H54 (cell line): Measurements from ENCODE around the gene PARD6B.
"Not testable (repeated sequence)": the region's sequence is repeated elsewhere in the genome, so short reads cannot be mapped to it uniquely, and the experiment has no call there.

Source experiments
- DNase-seq: peaks from one replicate; pipeline ENCODE4 v3.0.0; 2011; ENCODE audit warnings: low spot score, mixed read lengths; ENCODE audit not compliant: insufficient read length
- FAIRE-seq: peaks from 3 replicates; lab custom pipeline; 2011; peaks lifted over from hg19 to GRCh38; lab: Jason Lieb, UNC
- POLR2A ChIP-seq: IDR thresholded peaks from 2 replicates; pipeline ENCODE4 v1.6.1; 2011; ENCODE audit warnings: low read depth, mild to moderate bottlenecking, low read length

The PARD6B gene

GRCh38 chr20:50711113-50711825 lies 20.1 kb upstream of the PARD6B start:
- TF ChIP-seq POLR2A = no peak
- DNase-seq (no peak), FAIRE-seq (no peak)

GRCh38 chr20:50712771-50713656 lies 18.4 kb upstream of the PARD6B start:
- FAIRE-seq = no peak
- no peak for TF ChIP-seq POLR2A
- DNase-seq = no peak

GRCh38 chr20:50713657-50714101 lies 17.7 kb upstream of the PARD6B start:
- no peak for DNase-seq
- no peak for TF ChIP-seq POLR2A
- FAIRE-seq = no peak

- DNase-seq, FAIRE-seq: not testable (repeated sequence)
These were observed 17.0 kb upstream of the PARD6B start for GRCh38 chr20:50714426-50714825.

GRCh38 chr20:50715694-50716093 lies 15.7 kb upstream of the PARD6B start:
- TF ChIP-seq POLR2A = no peak
- DNase-seq = no peak
- no peak for FAIRE-seq

- DNase-seq = no peak
- no peak for TF ChIP-seq POLR2A
- no peak for FAIRE-seq
These were observed 14.9 kb upstream of the PARD6B start for GRCh38 chr20:50716518-50716917.

GRCh38 chr20:50717312-50717711 lies 14.1 kb upstream of the PARD6B start:
- FAIRE-seq (no peak), DNase-seq (no peak)
- no peak for TF ChIP-seq POLR2A

- FAIRE-seq = no peak
These were observed 13.2 kb upstream of the PARD6B start for GRCh38 chr20:50717974-50718761.

GRCh38 chr20:50719328-50719727 lies 12.1 kb upstream of the PARD6B start:
- DNase-seq (no peak), FAIRE-seq (no peak)
- no peak for TF ChIP-seq POLR2A

More at GRCh38 chr20:50717974-50718761, 13.2 kb upstream of the PARD6B start:
- DNase-seq = no peak
- no peak for TF ChIP-seq POLR2A

- FAIRE-seq (no peak), DNase-seq (no peak)
- no peak for TF ChIP-seq POLR2A
These were observed 11.4 kb upstream of the PARD6B start for GRCh38 chr20:50720026-50720425.

- FAIRE-seq (no peak), DNase-seq (no peak)
- TF ChIP-seq POLR2A = no peak
These were observed 10.8 kb upstream of the PARD6B start for GRCh38 chr20:50720582-50720981.

GRCh38 chr20:50721881-50722281 lies 9.5 kb upstream of the PARD6B start:
- FAIRE-seq (no peak), DNase-seq (no peak)
- no peak for TF ChIP-seq POLR2A

GRCh38 chr20:50722424-50723155 lies 8.8 kb upstream of the PARD6B start:
- FAIRE-seq (no peak), DNase-seq (no peak)
- TF ChIP-seq POLR2A = no peak
